ENCODE measurements around the gene POLR1E.

POLR1E gene

GRCh38 chr9:37517923-37518322, 32.2 kb downstream of the POLR1E start:
- H4K20me1 ChIP-seq (ENCODE audit: insufficient read depth, low read length): no peaks in the 10 kb centered on the region
- TF ChIP-seq CTCF (IDR thresholded peaks at IDR 0.05; ENCODE audit: borderline replicate concordance, extremely low read depth, low read length, poor library complexity, severe bottlenecking) (no peak), EZH2 (IDR thresholded peaks at IDR 0.05; ENCODE audit: borderline replicate concordance, low read depth, low read length, severe bottlenecking) (no peak)
- no peak overlapping the region for H3K9ac ChIP-seq (ENCODE audit: low read depth, low read length)
- no peaks in the 10 kb centered on the region for H3K79me2 ChIP-seq (ENCODE audit: insufficient read depth, low read length)
- no peak overlapping the region for H3K4me3 ChIP-seq (ENCODE audit: low read depth in 1 of 2, low read length in 2 of 2)
- H3K36me3 ChIP-seq (ENCODE audit: insufficient read depth, low read length): peaks cover 7% of the 10 kb centered on the region
- no peaks in the 10 kb centered on the region for H3K27me3 ChIP-seq (ENCODE audit: insufficient read depth, low read length, poor library complexity)
- H3K4me2 ChIP-seq (ENCODE audit: insufficient read depth, low read length): no peak overlapping the region
- no peak overlapping the region for H3K27ac ChIP-seq (ENCODE audit: low read length)
- ATAC-seq (ENCODE audit: insufficient read depth, low read depth): no peak
- no peak for DNase-seq
- no peaks in the 10 kb centered on the region for H3K9me3 ChIP-seq (ENCODE audit: insufficient read depth, low read length, severe bottlenecking)
- H3K4me1 ChIP-seq (ENCODE audit: insufficient read depth, low read length): no peaks in the 10 kb centered on the region
- H2AFZ ChIP-seq (ENCODE audit: low read depth, low read length): no peak overlapping the region

- DNase-seq: no peak
Measured at GRCh38 chr9:37520641-37521040, 34.9 kb downstream of the POLR1E start.

GRCh38 chr9:37521111-37521510, 35.4 kb downstream of the POLR1E start:
- ATAC-seq (ENCODE audit: insufficient read depth, low read depth) (no peak), DNase-seq (no peak)
- TF ChIP-seq EZH2 (IDR thresholded peaks at IDR 0.05; ENCODE audit: borderline replicate concordance, low read depth, low read length, severe bottlenecking) (no peak), CTCF (IDR thresholded peaks at IDR 0.05; ENCODE audit: borderline replicate concordance, extremely low read depth, low read length, poor library complexity, severe bottlenecking) (no peak)
- H3K4me3 ChIP-seq (ENCODE audit: low read depth in 1 of 2, low read length in 2 of 2): no peak overlapping the region
- H3K4me1 ChIP-seq (ENCODE audit: insufficient read depth, low read length): no peaks in the 10 kb centered on the region
- H3K4me2 ChIP-seq (ENCODE audit: insufficient read depth, low read length): no peak overlapping the region
- H3K9ac ChIP-seq (ENCODE audit: low read depth, low read length): no peak overlapping the region
- H3K27me3 ChIP-seq (ENCODE audit: insufficient read depth, low read length, poor library complexity): no peaks in the 10 kb centered on the region
- no peaks in the 10 kb centered on the region for H4K20me1 ChIP-seq (ENCODE audit: insufficient read depth, low read length)
- no peaks in the 10 kb centered on the region for H3K79me2 ChIP-seq (ENCODE audit: insufficient read depth, low read length)
- H3K27ac ChIP-seq (ENCODE audit: low read length): no peak overlapping the region
- peaks cover 14% of the 10 kb centered on the region for H3K36me3 ChIP-seq (ENCODE audit: insufficient read depth, low read length)
- H2AFZ ChIP-seq (ENCODE audit: low read depth, low read length): no peak overlapping the region
- H3K9me3 ChIP-seq (ENCODE audit: insufficient read depth, low read length, severe bottlenecking): no peaks in the 10 kb centered on the region

More at GRCh38 chr9:37520641-37521040, 34.9 kb downstream of the POLR1E start:
- Histone ChIP-seq H3K4me2 (ENCODE audit: insufficient read depth, low read length) (no peak overlapping the region), H3K79me2 (ENCODE audit: insufficient read depth, low read length) (no peaks in the 10 kb centered on the region), H3K9ac (ENCODE audit: low read depth, low read length) (no peak overlapping the region), H3K4me1 (ENCODE audit: insufficient read depth, low read length) (no peaks in the 10 kb centered on the region), H3K4me3 (ENCODE audit: low read depth in 1 of 2, low read length in 2 of 2) (no peak overlapping the region), H3K9me3 (ENCODE audit: insufficient read depth, low read length, severe bottlenecking) (no peaks in the 10 kb centered on the region), H3K27me3 (ENCODE audit: insufficient read depth, low read length, poor library complexity) (no peaks in the 10 kb centered on the region), H4K20me1 (ENCODE audit: insufficient read depth, low read length) (no peaks in the 10 kb centered on the region), H3K27ac (ENCODE audit: low read length) (no peak overlapping the region), H3K36me3 (ENCODE audit: insufficient read depth, low read length) (peaks cover 14% of the 10 kb centered on the region), H2AFZ (ENCODE audit: low read depth, low read length) (no peak overlapping the region)
- no peak for TF ChIP-seq EZH2 (IDR thresholded peaks at IDR 0.05; ENCODE audit: borderline replicate concordance, low read depth, low read length, severe bottlenecking)
- TF ChIP-seq CTCF (IDR thresholded peaks at IDR 0.05; ENCODE audit: borderline replicate concordance, extremely low read depth, low read length, poor library complexity, severe bottlenecking): no peak
- no peak for ATAC-seq (ENCODE audit: insufficient read depth, low read depth)

- Histone ChIP-seq H2AFZ (ENCODE audit: low read depth, low read length) (no peak overlapping the region), H4K20me1 (ENCODE audit: insufficient read depth, low read length) (no peaks in the 10 kb centered on the region), H3K36me3 (ENCODE audit: insufficient read depth, low read length) (peaks cover 17% of the 10 kb centered on the region), H3K4me2 (ENCODE audit: insufficient read depth, low read length) (no peak overlapping the region), H3K79me2 (ENCODE audit: insufficient read depth, low read length) (no peaks in the 10 kb centered on the region), H3K27me3 (ENCODE audit: insufficient read depth, low read length, poor library complexity) (no peaks in the 10 kb centered on the region), H3K9ac (ENCODE audit: low read depth, low read length) (no peak overlapping the region), H3K4me1 (ENCODE audit: insufficient read depth, low read length) (no peaks in the 10 kb centered on the region), H3K27ac (ENCODE audit: low read length) (no peak overlapping the region), H3K4me3 (ENCODE audit: low read depth in 1 of 2, low read length in 2 of 2) (no peak overlapping the region), H3K9me3 (ENCODE audit: insufficient read depth, low read length, severe bottlenecking) (no peaks in the 10 kb centered on the region)
- no peak for TF ChIP-seq EZH2 (IDR thresholded peaks at IDR 0.05; ENCODE audit: borderline replicate concordance, low read depth, low read length, severe bottlenecking)
- TF ChIP-seq CTCF (IDR thresholded peaks at IDR 0.05; ENCODE audit: borderline replicate concordance, extremely low read depth, low read length, poor library complexity, severe bottlenecking): no peak
- no peak for DNase-seq
- ATAC-seq (ENCODE audit: insufficient read depth, low read depth): no peak
Measured at GRCh38 chr9:37522971-37523370, 37.2 kb downstream of the POLR1E start.

All from DND-41 (cell line).